ENCODE measurements around the gene SLC44A5.
"Not testable (repeated sequence)": the region's sequence is repeated elsewhere in the genome, so short reads cannot be mapped to it uniquely, and the experiment has no call there.

Gene SLC44A5

GRCh38 chr1:75263616-75264015 is 347.3 kb downstream of the SLC44A5 start:
- DNase-seq, result not testable (repeated sequence)

GRCh38 chr1:75261946-75262345 is 349.0 kb downstream of the SLC44A5 start:
- DNase-seq, result not testable (repeated sequence)

GRCh38 chr1:75258351-75258750 is 352.6 kb downstream of the SLC44A5 start:
- no peak for DNase-seq

GRCh38 chr1:75257424-75257823 is 353.5 kb downstream of the SLC44A5 start:
- DNase-seq, result no peak

- not testable (repeated sequence) for DNase-seq
These were observed 360.8 kb downstream of the SLC44A5 start for GRCh38 chr1:75250114-75250513.

- no peak for DNase-seq
These were observed 365.7 kb downstream of the SLC44A5 start for GRCh38 chr1:75245239-75245638.

GRCh38 chr1:75243124-75243523 is 367.8 kb downstream of the SLC44A5 start:
- no peak for DNase-seq

- DNase-seq, result no peak
These were observed 373.6 kb downstream of the SLC44A5 start for GRCh38 chr1:75237316-75237715.

- no peak for DNase-seq
These were observed 376.4 kb downstream of the SLC44A5 start for GRCh38 chr1:75234562-75234961.

- peak; percentile 65 for DNase-seq
These were observed 377.5 kb downstream of the SLC44A5 start for GRCh38 chr1:75233302-75233929.

GRCh38 chr1:75220072-75220471 is 390.8 kb downstream of the SLC44A5 start:
- no peak for DNase-seq

GRCh38 chr1:75214017-75214416 is 396.9 kb downstream of the SLC44A5 start:
- no peak for DNase-seq

- DNase-seq, result no peak
These were observed 399.3 kb downstream of the SLC44A5 start for GRCh38 chr1:75211648-75212047.

- no peak for DNase-seq
These were observed 402.1 kb downstream of the SLC44A5 start for GRCh38 chr1:75208862-75209261.

GRCh38 chr1:75203415-75204277 is 407.3 kb downstream of the SLC44A5 start:
- DNase-seq, result peak; percentile 65

- no peak for DNase-seq
These were observed 408.2 kb downstream of the SLC44A5 start for GRCh38 chr1:75202751-75203150.

GRCh38 chr1:75198761-75199160 is 412.2 kb downstream of the SLC44A5 start:
- DNase-seq, result peak; percentile 40

- DNase-seq, result no peak
These were observed 412.8 kb downstream of the SLC44A5 start for GRCh38 chr1:75198163-75198562.

GRCh38 chr1:75188892-75189291 is 422.0 kb downstream of the SLC44A5 start:
- DNase-seq, result no peak

GRCh38 chr1:75181214-75181955 is 429.5 kb downstream of the SLC44A5 start:
- DNase-seq, result not testable (repeated sequence)

- DNase-seq, result no peak
These were observed 436.7 kb downstream of the SLC44A5 start for GRCh38 chr1:75174031-75174760.

GRCh38 chr1:75172556-75172955 is 438.4 kb downstream of the SLC44A5 start:
- DNase-seq, result no peak

- DNase-seq, result no peak
These were observed 439.0 kb downstream of the SLC44A5 start for GRCh38 chr1:75171876-75172275.

Data from NCI-H1105 treated with DMSO at 0.1 percent for 48 hours (cell line).